ENCODE data around the gene SMG1.

- TF ChIP-seq, protein P1, sequence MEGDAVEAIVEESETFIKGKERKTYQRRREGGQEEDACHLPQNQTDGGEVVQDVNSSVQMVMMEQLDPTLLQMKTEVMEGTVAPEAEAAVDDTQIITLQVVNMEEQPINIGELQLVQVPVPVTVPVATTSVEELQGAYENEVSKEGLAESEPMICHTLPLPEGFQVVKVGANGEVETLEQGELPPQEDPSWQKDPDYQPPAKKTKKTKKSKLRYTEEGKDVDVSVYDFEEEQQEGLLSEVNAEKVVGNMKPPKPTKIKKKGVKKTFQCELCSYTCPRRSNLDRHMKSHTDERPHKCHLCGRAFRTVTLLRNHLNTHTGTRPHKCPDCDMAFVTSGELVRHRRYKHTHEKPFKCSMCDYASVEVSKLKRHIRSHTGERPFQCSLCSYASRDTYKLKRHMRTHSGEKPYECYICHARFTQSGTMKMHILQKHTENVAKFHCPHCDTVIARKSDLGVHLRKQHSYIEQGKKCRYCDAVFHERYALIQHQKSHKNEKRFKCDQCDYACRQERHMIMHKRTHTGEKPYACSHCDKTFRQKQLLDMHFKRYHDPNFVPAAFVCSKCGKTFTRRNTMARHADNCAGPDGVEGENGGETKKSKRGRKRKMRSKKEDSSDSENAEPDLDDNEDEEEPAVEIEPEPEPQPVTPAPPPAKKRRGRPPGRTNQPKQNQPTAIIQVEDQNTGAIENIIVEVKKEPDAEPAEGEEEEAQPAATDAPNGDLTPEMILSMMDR (IDR thresholded peaks at IDR 0.05) = no peak
- TF ChIP-seq EP300 (IDR thresholded peaks at IDR 0.05) = no peak
Observed at GRCh38 chr16:18802767-18803343, 123.4 kb downstream of the SMG1 start.
